OCI-LY1 (cell line): ENCODE data around the gene BASP1.

ENCODE experiments used
- H2AFZ ChIP-seq: fragments of 200-600 bp; sonication (generic), shearing (Covaris generic); 2 replicates; pipeline ENCODE4 v1.6.0; 2014; ENCODE audit warnings: antibody characterized with exemption, mild to moderate bottlenecking, low read length
- H3F3A ChIP-seq: fragments of 200-600 bp; sonication (generic), shearing (Covaris generic); 2 replicates; pipeline ENCODE4 v1.6.0; 2014; ENCODE audit warnings: mild to moderate bottlenecking, antibody characterized with exemption, low read length, moderate library complexity; ENCODE audit not compliant: insufficient read depth
- H3K27ac ChIP-seq: fragments of 200-600 bp; sonication (generic); 2 replicates; pipeline ENCODE4 v1.5.1; 2014; ENCODE audit warnings: low read length, mixed run types, mild to moderate bottlenecking, low read depth; ENCODE audit not compliant: poor library complexity, severe bottlenecking
- H3K27me3 ChIP-seq: fragments of 200-600 bp; sonication (generic); 2 replicates; pipeline ENCODE4 v1.6.0; 2014; ENCODE audit warnings: antibody characterized with exemption, mild to moderate bottlenecking, low read length, moderate library complexity; ENCODE audit not compliant: insufficient read depth
- H3K36me3 ChIP-seq: fragments of 200-600 bp; sonication (generic); 2 replicates; pipeline ENCODE4 v1.6.1; 2014; ENCODE audit warnings: mild to moderate bottlenecking, antibody characterized with exemption, low read length, moderate library complexity, mixed read lengths; ENCODE audit not compliant: insufficient read depth
- H3K4me1 ChIP-seq: fragments of 200-600 bp; sonication (generic); 2 replicates; pipeline ENCODE4 v1.5.1; 2014; ENCODE audit warnings: mild to moderate bottlenecking, low read length, moderate library complexity; ENCODE audit not compliant: insufficient read depth, severe bottlenecking
- H3K4me2 ChIP-seq: fragments of 200-600 bp; sonication (generic), shearing (Covaris generic); 2 replicates; pipeline ENCODE4 v1.6.1; 2014; ENCODE audit warnings: low read length
- H3K4me3 ChIP-seq: fragments of 200-600 bp; sonication (generic); 2 replicates; pipeline ENCODE4 v1.5.1; 2014; ENCODE audit warnings: low read length, low read depth, mild to moderate bottlenecking, mixed read lengths; ENCODE audit not compliant: poor library complexity, severe bottlenecking
- H3K79me2 ChIP-seq: fragments of 200-600 bp; shearing (Covaris generic); 2 replicates; pipeline ENCODE4 v1.6.1; 2016; ENCODE audit warnings: mixed run types, low read length, mixed read lengths; ENCODE audit not compliant: insufficient read depth
- H3K9ac ChIP-seq: fragments of 200-600 bp; sonication (generic), shearing (Covaris generic); 2 replicates; pipeline ENCODE4 v1.6.1; 2014; ENCODE audit warnings: mild to moderate bottlenecking, low read length, mixed read lengths
- H3K9me2 ChIP-seq: fragments of 200-600 bp; sonication (generic), shearing (Covaris generic); 2 replicates; pipeline ENCODE4 v1.6.1; 2014; ENCODE audit warnings: low read depth, mild to moderate bottlenecking, low read length, mixed read lengths
- H3K9me3 ChIP-seq: fragments of 200-600 bp; shearing (Covaris generic); 2 replicates; pipeline ENCODE4 v1.6.1; 2014; ENCODE audit warnings: low read length, mixed read lengths
- H4K20me1 ChIP-seq: fragments of 200-600 bp; sonication (generic), shearing (Covaris generic); 2 replicates; pipeline ENCODE4 v1.6.0; 2016; ENCODE audit warnings: mild to moderate bottlenecking, low read length; ENCODE audit not compliant: insufficient read depth
- CTCF ChIP-seq: fragments of 200-600 bp; sonication (generic), shearing (Covaris generic); IDR thresholded peaks from 2 replicates; pipeline ENCODE4 v1.5.1; 2017; ENCODE audit warnings: mild to moderate bottlenecking, antibody characterized with exemption, low read length, moderate library complexity, mixed read lengths
- EZH2 ChIP-seq: fragments of 200-600 bp; sonication (generic), shearing (Covaris generic); IDR thresholded peaks from 2 replicates; pipeline ENCODE4 v1.8.0; 2017; ENCODE audit warnings: borderline replicate concordance, mixed run types, mild to moderate bottlenecking, antibody characterized with exemption, low read length, moderate library complexity, mixed read lengths

Gene BASP1

GRCh38 chr5:17229313-17229712 is 11.9 kb downstream of the BASP1 start:
- H3F3A ChIP-seq: no peaks in the 10 kb centered on the region
- H3K36me3 ChIP-seq: peaks cover 76% of the 10 kb centered on the region
- 0 out of 2 replicates have a peak, but pooled peaks cover 2% of the 10 kb centered on the region for H4K20me1 ChIP-seq
- no peaks in the 10 kb centered on the region for H3K9me2 ChIP-seq
- H3K9me3 ChIP-seq: no peaks in the 10 kb centered on the region
- H3K9ac ChIP-seq: no peak overlapping the region
- H3K27ac ChIP-seq: peak overlapping the region; percentile 34
- H3K4me2 ChIP-seq: no peak overlapping the region
- no peaks in the 10 kb centered on the region for H3K27me3 ChIP-seq
- TF ChIP-seq CTCF (no peak), EZH2 (no peak)
- no peak overlapping the region for H3K4me3 ChIP-seq
- H3K79me2 ChIP-seq: peaks cover 92% of the 10 kb centered on the region
- peaks cover 56% of the 10 kb centered on the region for H3K4me1 ChIP-seq
- no peak overlapping the region for H2AFZ ChIP-seq

GRCh38 chr5:17230191-17230590 is 12.8 kb downstream of the BASP1 start:
- no peak overlapping the region for H3K4me2 ChIP-seq
- no peaks in the 10 kb centered on the region for H3K9me3 ChIP-seq
- H3F3A ChIP-seq: no peaks in the 10 kb centered on the region
- no peaks in the 10 kb centered on the region for H3K27me3 ChIP-seq
- H3K36me3 ChIP-seq: peaks cover 78% of the 10 kb centered on the region
- H3K9me2 ChIP-seq: no peaks in the 10 kb centered on the region
- no peak overlapping the region for H3K27ac ChIP-seq
- H3K79me2 ChIP-seq: peaks cover 91% of the 10 kb centered on the region
- H4K20me1 ChIP-seq: 0 out of 2 replicates have a peak, but pooled peaks cover 2% of the 10 kb centered on the region
- H3K4me1 ChIP-seq: peaks cover 53% of the 10 kb centered on the region
- H3K4me3 ChIP-seq: no peak overlapping the region
- no peak for TF ChIP-seq EZH2
- no peak for TF ChIP-seq CTCF
- no peak overlapping the region for H2AFZ ChIP-seq
- no peak overlapping the region for H3K9ac ChIP-seq

GRCh38 chr5:17230808-17231525 is 13.5 kb downstream of the BASP1 start:
- H3K9me2 ChIP-seq: no peaks in the 10 kb centered on the region
- H3K27ac ChIP-seq: no peak overlapping the region
- no peak overlapping the region for H3K4me2 ChIP-seq
- no peak overlapping the region for H2AFZ ChIP-seq
- H3K36me3 ChIP-seq: peaks cover 85% of the 10 kb centered on the region
- H3K9ac ChIP-seq: no peak overlapping the region
- TF ChIP-seq EZH2 (no peak), CTCF (no peak)
- H3K4me1 ChIP-seq: peaks cover 45% of the 10 kb centered on the region
- H3K4me3 ChIP-seq: no peak overlapping the region
- peaks cover 90% of the 10 kb centered on the region for H3K79me2 ChIP-seq
- H3K9me3 ChIP-seq: no peaks in the 10 kb centered on the region
- no peaks in the 10 kb centered on the region for H3F3A ChIP-seq
- no peaks in the 10 kb centered on the region for H3K27me3 ChIP-seq
- H4K20me1 ChIP-seq: 0 out of 2 replicates have a peak, but pooled peaks cover 2% of the 10 kb centered on the region
